GM06990 (cell line): ENCODE measurements around the gene GFER.
"Not testable (repeated sequence)": the region's sequence is repeated elsewhere in the genome, so short reads cannot be mapped to it uniquely, and the experiment has no call there.

Source experiments
- DNase-seq: peaks from one replicate; pipeline ENCODE4 v3.0.0-alpha.2; 2011; ENCODE audit not compliant: insufficient read length; ENCODE audit errors: extremely low read depth
- H3K27me3 ChIP-seq: replicated peaks from 2 replicates; pipeline ENCODE4 v1.6.0; 2011; ENCODE audit warnings: low read length; ENCODE audit not compliant: control insufficient read depth, insufficient read depth
- H3K36me3 ChIP-seq: 2 replicates; pipeline ENCODE4 v1.5.1; 2011; ENCODE audit warnings: low read length; ENCODE audit not compliant: control insufficient read depth, insufficient read depth
- H3K4me3 ChIP-seq: replicated peaks from 2 replicates; pipeline ENCODE4 v1.5.1; 2011; ENCODE audit warnings: low read depth, mild to moderate bottlenecking, control low read depth, low read length
- TF ChIP-seq, protein P1 (sequence below): IDR thresholded peaks from 2 replicates; pipeline ENCODE4 v1.5.1; 2011; ENCODE audit warnings: low read length, control low read depth, mild to moderate bottlenecking, inconsistent platforms; ENCODE audit not compliant: insufficient read depth, poor library complexity, severe bottlenecking

The GFER gene

DNA sequence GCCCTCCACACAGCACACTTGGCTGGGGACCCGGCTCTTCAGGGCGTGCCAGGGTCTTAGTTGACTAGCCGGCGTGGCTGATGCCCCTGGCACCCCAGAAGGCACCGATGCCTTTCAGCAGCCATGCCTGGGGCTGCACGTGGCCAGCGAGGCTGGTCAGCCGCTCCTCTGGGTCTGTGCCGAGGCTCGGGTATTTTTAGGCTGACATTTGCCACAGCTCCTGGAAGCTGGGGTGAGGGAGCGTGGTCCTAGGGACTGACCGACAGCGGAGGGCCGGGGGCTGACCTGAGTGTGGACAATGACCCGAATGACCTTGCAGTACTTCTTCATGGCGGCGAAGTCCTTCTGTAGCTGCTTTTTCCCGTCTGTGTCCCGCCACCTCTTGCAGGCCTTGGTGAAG is 33.4 kb upstream of the GFER start:
- no peak for DNase-seq
- no peaks in the 10 kb centered on the region for H3K27me3 ChIP-seq
- TF ChIP-seq, protein P1, sequence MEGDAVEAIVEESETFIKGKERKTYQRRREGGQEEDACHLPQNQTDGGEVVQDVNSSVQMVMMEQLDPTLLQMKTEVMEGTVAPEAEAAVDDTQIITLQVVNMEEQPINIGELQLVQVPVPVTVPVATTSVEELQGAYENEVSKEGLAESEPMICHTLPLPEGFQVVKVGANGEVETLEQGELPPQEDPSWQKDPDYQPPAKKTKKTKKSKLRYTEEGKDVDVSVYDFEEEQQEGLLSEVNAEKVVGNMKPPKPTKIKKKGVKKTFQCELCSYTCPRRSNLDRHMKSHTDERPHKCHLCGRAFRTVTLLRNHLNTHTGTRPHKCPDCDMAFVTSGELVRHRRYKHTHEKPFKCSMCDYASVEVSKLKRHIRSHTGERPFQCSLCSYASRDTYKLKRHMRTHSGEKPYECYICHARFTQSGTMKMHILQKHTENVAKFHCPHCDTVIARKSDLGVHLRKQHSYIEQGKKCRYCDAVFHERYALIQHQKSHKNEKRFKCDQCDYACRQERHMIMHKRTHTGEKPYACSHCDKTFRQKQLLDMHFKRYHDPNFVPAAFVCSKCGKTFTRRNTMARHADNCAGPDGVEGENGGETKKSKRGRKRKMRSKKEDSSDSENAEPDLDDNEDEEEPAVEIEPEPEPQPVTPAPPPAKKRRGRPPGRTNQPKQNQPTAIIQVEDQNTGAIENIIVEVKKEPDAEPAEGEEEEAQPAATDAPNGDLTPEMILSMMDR: no peak
- no peaks in the 10 kb centered on the region for H3K36me3 ChIP-seq
- no peak overlapping the region for H3K4me3 ChIP-seq

DNA sequence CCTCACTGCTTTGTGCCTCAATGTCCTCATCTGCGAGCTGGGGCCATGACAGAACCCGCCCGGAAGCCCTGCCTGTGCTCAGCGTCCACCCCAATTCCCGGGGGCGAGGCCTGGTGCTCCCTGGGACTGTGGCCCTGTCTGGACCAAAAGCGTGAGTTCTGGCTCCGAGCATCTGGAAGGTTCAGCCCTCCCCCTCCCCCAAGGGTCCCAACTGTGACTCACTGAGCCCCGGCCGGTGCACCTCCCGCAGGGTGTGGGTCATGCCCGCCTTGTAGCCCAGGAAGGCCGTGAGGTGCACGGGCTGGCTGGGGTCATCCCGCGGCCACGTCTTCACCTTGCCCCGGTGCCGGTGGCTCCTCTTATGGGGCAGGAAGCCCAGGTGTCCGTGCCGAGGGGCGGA is 30.3 kb upstream of the GFER start:
- Histone ChIP-seq H3K4me3 (no peak overlapping the region), H3K27me3 (no peaks in the 10 kb centered on the region), H3K36me3 (no peaks in the 10 kb centered on the region)
- DNase-seq: no peak
- TF ChIP-seq, protein P1: no peak

DNA sequence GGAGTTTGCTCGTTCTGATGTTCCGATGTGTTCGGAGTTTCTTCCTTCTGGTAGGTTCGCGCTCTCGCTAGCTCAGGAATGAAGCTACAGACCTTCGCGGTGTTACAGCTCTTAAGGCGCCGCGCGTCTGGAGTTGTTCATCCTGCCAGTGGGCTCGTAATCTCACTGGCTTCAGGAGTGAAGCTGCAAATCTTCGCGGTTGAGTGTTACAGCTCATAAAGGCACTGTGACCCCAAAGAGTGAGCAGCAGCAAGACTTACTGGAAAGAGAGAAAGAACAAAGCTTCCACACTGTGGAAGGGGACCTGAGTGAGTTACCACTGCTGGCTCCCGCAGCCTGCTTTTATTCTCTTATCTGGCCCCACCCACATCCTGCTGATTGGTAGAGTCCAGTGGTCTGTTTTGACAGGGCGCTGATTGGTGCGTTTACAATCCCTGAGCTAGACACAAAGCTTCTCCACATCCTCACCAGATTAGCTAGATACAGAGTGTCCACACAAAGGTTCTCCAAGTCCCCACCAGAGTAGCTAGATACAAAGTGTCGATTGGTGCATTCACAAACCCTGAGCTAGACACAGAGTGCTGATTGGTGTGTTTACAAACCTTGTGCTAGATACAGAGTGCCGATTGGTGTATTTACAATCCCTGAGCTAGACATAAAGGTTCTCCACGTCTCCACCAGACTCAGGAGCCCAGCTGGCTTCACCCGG is 26.4 kb upstream of the GFER start:
- H3K4me3 ChIP-seq, H3K27me3 ChIP-seq, DNase-seq: not testable (repeated sequence)
- peaks cover 10% of the 10 kb centered on the region for H3K36me3 ChIP-seq

DNA sequence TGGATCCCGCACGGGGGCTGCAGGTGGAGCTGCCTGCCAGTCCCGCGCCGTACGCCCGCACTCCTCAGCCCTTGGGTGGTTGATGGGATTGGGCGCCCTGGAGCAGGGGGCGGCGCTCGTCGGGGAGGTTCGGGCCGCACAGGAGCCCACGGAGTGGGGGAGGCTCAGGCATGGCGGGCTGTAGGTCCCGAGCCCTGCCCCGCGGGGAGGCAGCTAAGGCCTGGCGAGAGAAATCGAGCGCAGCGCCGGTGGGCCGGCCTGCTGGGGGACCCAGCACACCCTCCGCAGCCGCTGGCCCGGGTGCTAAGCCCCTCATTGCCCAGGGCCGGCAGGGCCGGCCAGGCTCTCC is 25.9 kb upstream of the GFER start:
- not testable (repeated sequence) for H3K27me3 ChIP-seq, H3K4me3 ChIP-seq, DNase-seq
- H3K36me3 ChIP-seq: peaks cover 14% of the 10 kb centered on the region

DNA sequence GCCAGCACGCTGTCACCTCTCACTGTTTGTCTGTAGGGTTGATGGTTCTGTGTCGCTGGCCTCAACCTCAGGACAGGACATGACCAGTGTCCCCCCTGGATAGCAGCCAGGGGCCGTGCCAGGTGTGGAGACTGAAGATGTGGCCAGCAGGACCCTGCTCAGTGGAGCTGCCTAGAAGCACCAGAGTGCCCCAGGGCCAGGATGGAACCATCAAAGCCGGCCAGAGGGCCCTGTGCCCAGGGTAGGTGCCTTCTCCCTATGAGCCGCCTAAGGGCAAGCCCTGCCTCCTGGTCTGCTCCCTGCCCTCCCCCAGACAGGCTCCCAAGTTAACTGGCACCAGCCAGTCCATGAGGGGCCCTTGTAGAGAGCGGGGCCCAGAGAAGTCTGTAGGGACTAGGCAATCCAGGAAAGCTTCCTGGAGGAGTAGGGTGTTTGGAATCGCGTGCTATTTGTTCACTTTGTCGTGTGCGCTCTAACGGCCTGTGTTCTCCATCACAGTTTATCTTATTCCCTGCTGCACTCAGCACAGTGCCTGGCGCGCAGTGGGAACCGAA is 25.2 kb upstream of the GFER start:
- Histone ChIP-seq H3K27me3 (no peaks in the 10 kb centered on the region), H3K4me3 (no peak overlapping the region; the same call in 1 of the 2 replicates), H3K36me3 (peaks cover 19% of the 10 kb centered on the region)
- TF ChIP-seq, protein P1: no peak
- DNase-seq: peak; percentile 18

DNA sequence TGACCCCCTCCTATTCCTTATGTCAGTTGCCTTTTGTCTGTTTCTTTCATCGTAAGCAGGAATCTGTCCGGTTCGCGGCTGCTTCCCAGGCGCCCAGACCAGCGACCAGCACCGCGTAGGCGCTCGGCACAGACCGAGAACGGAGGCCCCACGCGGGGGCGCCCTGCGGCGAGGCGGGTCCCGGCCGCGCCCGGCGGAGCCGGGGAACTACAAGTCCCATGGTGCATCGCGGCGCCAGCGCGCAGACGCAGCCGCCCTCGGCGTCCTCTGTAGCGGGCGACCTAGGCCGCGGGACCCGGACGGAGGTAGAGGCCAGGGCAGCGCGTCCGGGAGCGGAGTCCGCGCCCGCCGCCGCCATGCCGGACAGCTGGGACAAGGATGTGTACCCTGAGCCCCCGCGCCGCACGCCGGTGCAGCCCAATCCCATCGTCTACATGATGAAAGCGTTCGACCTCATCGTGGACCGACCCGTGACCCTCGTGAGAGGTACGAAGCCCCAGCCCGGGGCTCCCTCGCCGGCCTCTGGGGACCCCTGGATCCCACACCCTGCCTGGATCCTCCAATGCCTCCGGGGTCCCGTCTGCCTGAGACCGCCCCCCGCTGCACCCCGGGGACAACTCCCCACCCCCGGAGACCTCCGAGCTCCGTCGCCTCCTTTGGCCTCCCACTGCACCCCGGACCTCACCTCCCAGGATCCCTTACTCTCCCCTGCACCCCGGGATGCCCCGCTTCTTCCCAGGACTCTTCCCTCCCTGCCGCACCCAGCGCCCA is 24.5 kb upstream of the GFER start, which contains the start of gene NDUFB10:
Gene NDUFB10, plus strand, starts transcription at position 270 of the 771 bp plus-strand sequence. Its CDS starts 87 bp downstream, at position 357.
- H3K36me3 ChIP-seq: peaks cover 21% of the 10 kb centered on the region
- DNase-seq: peak; percentile 95
- peak within 1 kb of the TSS; percentile 69 for H3K4me3 ChIP-seq
- H3K27me3 ChIP-seq: no peaks in the 10 kb centered on the region
- TF ChIP-seq, protein P1: peak; percentile 48
